Right forelimb (tissue), 1 donor: Measurements from ENCODE around the gene INF2.

Experiments used
- DNase-seq: peaks from one replicate; pipeline ENCODE4 v3.0.0-alpha.2; 2018

The INF2 gene

DNA sequence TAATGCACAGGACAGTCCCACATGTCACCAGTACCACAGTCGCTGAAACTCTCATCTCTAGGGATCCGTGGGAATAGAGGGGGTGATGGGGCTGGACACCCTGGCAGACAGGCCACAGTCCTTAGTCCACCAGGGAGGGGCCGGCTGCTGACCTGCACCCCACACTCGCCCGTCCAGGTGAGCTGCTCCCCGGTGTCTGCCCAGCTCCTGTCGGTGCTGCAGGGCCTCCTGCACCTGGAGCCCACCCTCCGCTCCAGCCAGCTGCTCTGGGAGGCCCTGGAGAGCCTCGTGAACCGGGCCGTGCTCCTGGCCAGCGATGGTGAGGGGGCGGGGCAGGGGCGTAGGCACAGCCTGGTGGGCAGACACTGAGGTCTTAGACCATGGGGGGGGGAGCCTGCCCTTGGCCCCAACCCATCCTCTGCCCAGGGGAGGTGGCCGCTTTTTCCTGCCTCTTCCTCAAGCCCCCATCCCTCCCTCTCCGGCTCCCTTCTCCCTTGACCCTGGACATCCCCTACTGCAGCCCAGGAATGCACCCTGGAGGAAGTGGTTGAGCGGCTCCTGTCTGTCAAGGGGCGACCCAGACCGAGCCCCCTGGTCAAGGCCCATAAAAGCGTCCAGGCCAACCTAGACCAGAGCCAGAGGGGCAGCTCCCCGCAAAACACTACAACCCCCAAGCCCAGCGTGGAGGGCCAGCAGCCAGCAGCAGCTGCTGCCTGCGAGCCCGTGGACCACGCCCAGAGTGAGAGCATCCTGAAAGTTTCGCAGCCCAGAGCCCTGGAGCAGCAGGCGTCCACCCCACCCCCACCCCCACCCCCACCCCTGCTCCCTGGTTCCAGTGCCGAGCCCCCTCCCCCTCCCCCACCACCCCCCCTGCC lies 17.6 kb downstream of the INF2 start:
- no peak for DNase-seq

DNA sequence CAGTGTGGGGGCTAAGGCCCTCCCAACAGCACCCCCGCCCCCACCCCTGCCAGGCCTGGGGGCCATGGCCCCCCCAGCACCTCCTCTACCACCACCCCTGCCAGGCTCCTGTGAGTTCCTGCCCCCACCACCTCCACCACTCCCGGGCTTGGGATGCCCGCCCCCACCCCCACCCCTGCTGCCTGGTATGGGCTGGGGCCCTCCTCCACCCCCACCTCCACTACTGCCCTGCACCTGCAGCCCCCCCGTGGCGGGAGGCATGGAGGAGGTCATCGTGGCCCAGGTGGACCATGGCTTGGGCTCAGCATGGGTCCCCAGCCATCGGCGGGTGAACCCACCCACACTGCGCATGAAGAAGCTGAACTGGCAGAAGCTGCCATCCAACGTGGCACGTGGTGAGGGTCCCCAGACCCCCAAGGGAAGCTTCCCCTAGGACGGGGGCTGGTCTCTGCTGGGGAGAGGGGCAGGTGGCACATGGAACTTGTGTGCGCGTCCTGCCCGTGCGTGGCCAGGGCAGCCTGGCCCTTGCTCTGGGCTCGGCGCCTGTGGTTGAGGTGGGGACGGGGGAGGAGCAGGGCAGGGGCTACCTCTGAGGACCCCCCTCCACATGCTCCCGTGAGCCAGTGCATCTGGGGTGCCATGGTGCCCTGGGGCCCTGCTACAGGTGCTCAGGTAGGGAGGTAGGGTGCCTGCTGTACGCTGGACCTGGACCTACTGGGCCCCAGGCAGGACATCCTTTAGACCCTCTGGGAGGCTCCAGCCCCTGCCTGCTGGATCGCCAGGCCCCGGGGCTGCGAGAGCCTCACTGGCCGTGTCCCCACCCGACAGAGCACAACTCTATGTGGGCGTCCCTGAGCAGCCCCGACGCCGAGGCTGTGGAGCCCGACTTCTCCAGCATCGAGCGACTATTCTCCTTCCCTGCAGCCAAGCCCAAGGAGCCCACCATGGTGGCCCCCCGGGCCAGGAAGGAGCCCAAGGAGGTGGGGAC lies 18.5 kb downstream of the INF2 start:
- DNase-seq, result no peak

DNA sequence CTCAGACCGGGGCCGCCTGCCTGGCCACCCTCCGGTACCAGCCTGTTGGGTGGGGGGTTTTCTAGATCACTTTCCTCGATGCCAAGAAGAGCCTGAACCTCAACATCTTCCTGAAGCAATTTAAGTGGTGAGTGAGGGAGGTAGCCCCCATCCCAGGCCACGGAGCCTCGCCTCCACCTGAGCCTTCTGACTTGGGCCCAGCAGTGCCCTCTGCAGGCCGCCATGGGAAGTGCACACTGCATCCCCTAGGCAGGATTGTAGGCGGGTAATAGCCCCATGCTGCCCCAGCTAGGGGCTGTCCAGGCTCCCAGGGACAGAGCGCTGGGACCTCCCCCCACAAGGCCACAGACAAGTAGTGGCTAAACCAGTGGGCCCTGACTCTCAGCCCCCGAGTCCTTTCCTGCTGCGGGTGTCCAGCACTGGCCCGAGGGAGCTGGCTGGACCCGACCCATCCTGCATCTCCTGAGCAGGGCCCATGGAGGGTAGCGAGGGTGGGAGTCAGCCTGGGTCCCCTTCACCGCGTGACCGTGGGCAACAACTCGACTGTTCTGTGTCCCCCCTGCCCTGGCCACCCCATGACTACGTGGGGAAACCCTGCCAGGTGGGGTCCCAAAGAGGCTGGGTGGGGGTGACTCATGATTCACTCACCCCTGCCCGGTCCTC lies 19.3 kb downstream of the INF2 start:
- DNase-seq, result peak; percentile 79

DNA sequence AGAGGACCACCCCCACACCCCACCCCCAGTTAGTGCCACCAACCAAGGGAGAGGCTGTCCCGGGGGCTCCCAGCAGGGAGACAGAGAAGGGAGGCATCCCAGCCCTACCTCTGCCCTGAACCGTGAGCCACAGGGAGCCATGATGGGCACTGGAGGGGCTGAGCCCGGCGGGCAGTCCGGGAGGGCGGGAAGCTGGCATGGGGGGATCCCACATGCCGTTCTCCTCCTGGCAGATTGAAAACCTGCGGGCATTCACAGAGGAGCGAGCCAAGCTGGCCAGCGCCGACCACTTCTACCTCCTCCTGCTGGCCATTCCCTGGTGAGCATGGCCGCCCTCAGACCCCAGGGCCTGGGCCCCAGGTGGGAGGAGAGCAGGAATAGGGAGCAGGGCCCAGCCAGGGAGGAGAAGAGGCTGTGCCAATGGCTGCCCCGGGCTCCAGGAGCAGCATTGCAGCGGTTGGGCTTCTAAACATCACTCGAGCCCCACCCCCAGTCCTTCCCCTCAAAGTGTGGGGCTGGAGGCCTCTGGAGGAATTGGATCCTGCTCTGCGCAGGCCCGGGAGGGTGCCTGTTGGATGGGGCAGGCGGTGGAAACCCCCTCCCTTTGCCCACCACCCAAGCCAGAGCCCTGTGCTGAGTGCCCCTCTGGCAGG lies 20.1 kb downstream of the INF2 start:
- DNase-seq, result no peak

DNA sequence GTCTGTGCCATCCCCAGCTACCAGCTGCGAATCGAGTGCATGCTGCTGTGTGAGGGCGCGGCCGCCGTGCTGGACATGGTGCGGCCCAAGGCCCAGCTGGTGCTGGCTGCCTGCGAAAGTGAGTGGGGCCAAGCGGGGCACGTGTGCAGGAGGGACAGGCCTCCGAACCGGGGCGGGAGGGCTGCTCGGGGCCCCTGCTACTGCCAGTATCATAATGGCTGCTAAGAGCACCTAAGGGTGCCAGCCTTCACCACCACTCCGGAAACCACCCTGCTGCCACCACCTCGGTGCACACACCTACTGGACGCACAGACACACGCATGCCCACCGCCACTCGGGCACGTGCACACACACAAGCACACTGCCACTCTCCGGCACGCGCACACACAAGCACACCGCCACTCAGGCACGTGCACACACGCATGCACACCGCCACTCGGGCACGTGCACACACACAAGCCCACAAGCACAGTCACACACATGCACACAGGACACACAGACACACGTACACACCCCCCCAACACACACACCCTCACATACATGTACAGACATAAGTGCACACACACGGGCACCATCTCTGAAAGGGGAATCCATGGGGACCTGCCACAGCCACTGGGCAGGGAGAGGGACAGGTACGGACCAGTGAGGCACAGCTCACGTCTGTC lies 20.8 kb downstream of the INF2 start:
- no peak for DNase-seq

DNA sequence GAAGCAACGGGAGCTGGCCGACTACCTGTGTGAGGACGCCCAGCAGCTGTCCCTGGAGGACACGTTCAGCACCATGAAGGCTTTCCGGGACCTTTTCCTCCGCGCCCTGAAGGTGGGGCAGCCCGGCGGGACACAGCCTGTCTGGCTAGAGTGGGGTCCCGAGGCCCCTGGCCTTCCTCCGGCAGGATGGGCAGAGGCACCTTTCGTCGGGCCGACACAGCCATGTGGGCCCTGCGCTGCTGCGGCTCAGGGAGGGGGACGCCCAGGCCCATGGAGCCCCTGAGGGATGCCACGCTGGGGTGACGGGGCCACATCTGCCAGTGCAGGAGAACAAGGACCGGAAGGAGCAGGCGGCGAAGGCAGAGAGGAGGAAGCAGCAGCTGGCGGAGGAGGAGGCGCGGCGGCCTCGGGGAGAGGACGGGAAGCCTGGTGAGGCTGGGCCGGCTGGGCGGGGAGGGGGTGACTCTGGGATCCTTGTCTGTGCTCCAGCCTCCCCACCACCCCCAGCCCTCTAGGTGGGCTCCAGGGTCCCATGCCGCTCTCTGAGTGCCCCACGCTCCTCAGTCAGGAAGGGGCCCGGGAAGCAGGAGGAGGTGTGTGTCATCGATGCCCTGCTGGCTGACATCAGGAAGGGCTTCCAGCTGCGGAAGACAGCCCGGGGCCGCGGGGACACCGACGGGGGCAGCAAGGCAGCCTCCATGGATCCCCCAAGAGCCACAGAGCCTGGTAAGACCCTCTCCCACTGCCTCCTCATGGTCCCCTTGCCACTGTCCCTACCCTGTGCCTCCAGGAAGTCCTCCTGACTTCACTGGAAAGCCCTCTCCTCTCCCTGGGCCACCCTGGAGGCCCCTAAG lies 23.7 kb downstream of the INF2 start:
- DNase-seq, result no peak

DNA sequence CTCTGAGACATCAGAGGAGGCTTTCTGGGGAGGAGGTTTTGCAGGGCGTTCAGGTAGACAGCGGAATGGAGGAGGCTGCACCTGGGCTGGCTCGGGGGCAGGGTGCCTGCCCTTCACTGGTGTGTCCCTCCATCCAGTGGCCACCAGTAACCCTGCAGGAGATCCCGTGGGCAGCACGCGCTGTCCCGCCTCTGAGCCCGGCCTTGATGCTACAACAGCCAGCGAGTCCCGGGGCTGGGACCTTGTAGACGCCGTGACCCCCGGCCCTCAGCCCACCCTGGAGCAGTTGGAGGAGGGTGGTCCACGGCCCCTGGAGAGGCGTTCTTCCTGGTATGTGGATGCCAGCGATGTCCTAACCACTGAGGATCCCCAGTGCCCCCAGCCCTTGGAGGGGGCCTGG lies 24.6 kb downstream of the INF2 start:
- DNase-seq, result no peak

DNA sequence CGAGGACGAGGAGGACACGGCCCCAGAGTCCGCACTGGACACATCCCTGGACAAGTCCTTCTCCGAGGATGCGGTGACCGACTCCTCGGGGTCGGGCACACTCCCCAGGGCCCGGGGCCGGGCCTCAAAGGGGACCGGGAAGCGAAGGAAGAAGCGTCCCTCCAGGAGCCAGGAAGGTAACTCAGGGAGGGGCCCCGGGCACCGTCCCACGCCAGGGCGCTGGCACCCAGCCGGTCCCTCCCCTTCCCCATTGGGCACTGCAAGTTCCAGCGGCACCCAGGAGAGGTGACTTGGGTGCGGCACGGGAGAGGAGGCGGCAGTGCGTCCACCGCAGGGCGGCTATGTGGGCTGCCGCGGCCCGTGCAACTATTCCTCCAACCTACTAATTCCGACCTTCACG lies 25.3 kb downstream of the INF2 start:
- DNase-seq, result no peak

DNA sequence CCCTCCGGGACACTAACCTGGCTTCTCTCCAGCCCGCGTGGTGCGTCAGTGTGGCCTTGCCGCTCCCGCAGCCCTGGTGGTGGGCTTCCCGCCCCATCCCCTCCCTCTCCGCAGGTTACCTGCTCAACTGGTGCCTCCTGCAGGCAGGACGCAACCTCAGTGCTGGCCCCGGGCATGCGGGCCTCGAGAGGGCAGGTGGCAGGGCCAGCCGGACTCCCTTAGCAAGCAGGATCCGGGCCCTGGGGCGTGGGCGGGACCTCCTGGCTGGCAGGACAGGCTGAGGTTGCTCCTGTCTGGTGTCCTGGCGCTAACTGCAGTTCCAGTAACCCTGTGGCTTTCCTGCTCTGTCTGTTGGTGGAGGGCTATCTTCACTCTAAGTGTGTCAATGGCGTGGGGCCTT lies 26.0 kb downstream of the INF2 start:
- no peak for DNase-seq

DNA sequence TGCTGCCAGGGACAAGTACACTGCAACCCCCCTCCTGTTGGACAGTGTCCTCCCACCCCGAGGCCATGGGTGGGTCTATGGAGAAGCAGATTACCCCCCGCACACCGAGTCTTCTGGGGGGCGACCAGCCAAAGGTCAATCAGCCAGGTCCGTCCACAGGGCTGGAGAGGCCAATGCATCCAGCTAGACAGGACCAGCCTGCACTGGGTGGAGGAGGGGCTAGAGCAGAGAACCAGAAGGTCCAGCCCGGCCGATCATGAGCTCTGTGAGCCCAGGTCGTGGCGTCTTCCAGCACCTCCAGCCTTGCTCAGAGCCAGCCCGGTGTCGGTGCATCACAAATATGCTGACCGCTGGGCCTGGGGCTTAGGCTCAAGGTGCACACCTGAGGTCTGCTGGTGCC lies 26.5 kb downstream of the INF2 start:
- no peak for DNase-seq

DNA sequence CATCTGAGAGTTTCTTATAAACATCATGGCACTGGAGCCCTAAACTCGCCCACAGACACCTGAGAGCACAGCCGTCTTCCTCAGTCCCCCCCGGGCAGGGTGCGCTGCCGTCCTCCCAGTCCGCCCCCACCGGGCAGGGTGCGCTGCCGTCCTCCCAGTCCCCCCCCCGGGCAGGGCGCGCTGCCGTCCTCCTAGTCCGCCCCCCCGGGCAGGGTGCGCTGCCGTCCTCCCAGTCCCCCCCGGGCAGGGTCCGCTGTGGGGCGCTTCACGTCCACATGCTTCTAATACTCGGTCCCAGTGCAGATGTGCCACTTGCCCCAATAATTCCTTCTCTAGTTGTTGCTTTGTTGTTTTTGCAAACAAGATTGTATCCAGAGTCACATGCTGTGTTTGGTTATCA lies 27.7 kb downstream of the INF2 start:
- no peak for DNase-seq

DNA sequence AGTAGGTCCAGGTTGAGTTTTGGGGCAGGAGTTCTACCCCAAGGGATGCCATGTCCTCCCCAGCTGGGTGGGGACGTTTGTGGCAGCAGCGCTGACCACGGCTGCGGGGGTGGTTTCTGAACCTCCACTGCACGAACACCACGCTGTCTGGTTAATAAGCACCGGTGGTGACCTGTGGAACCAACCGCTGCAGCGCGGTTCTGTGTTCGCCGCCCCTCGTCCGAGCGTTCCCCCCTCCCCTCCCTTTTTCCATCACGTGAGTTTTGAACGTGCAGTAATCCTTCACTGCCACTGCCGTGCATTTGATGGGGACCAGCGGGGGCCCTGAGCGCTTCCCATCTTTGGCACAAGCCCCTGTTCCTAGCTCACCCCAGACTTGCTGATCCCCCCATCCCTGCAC lies 28.2 kb downstream of the INF2 start:
- no peak for DNase-seq

DNA sequence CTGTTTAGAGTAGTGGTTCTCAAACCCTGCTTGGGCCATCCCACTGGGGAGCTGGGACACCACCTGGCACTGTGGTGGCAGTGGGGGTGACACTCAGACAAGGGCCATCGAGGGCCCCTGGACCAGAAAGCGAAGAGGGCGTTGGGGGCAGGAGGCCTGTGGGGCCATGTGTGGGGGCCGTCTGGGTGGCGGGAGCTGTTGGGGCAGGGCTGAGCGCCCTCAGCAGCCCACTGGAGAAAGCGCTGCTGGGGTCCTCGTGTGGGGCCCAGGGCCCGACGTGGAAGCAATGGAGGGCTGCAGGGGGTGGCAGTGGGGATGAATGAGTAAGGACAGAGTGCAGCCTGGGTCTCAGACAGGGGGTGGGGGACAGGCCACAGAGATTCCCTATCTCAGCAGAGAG lies 28.7 kb downstream of the INF2 start:
- DNase-seq, result no peak

DNA sequence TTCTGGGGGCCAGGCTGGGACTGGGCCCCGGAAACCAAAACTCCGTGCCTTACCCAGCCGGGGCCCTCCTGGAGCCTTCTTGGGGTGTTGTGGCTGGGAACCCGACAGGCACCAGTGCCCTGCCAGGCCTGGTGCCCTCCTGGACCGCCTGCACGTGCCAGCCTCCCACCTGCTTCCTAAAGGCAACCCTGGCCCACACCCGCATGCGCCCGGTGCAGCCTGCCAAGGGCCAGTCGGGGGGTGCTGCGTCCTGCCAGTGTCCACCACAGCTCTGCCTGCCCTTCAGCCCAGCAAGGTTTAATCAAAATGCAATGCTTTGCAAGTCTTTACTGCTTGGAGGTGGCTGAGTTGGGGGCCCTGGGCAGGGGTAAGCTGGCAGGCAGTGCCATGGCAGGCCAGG lies 29.5 kb downstream of the INF2 start:
- no peak for DNase-seq

DNA sequence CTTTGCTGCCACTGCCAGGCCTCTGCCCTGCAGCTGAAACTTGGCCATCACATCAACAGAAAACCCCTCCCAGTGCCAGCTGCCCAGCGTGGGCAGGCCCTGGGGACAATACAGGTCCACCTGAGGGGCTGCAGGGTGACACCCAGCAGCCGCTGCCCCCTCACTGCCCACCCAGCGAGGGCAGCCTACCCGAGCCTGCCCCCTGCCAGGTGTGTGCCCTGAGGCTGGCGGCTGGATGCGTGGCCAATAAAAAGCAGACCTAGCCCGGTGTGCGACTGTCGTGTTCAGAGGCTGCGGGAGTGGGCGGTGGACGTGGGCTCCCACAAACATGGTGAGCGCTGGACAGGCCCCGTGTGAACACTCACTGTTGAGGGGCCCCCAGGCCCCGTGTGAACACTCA lies 29.9 kb downstream of the INF2 start:
- DNase-seq, result no peak

DNA sequence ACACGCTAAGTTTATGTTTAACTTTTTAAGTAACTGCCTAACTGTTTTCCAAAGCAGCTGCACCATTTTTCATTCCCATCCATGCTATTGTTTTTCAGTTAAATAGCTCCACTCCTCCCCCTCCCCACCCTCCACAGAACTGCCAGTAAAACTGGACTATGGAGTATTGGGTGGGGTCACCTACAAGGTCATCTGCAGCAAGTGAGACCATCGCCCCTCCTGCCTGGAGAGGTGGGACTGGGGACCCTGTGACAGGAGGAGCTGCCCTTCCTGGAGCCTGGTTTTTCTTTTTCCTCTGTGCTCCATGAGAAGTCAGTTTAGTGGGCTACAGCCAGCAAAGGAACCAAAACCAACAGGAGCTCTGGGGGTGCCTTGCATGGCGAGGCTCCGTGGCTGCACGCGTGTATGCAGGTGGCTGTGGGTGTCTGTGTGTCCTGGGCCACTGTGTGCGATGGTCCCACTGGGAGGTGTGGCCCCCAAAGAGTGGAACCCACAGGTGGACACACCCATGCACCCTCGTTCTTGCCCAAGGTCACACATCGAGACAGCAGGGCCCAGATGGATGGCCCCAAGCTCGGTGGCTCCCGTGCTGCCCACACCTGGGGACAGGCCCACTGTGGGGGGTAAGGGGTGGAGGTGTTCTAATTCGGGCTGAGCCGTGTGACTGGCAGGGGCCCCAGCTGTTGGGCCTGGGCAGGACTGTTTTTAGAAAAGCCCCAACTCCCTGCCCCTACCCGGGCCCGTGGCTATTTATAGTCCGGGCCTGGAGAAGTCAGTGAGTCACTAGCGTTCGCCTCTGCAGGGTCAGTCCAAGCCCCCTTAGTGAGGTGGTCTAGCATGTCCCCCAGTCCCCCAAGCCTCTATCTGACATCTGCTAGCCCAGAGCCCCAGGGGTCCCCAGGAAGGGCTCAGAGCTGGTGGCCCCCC lies 32.4 kb downstream of the INF2 start:
- DNase-seq, result no peak

DNA sequence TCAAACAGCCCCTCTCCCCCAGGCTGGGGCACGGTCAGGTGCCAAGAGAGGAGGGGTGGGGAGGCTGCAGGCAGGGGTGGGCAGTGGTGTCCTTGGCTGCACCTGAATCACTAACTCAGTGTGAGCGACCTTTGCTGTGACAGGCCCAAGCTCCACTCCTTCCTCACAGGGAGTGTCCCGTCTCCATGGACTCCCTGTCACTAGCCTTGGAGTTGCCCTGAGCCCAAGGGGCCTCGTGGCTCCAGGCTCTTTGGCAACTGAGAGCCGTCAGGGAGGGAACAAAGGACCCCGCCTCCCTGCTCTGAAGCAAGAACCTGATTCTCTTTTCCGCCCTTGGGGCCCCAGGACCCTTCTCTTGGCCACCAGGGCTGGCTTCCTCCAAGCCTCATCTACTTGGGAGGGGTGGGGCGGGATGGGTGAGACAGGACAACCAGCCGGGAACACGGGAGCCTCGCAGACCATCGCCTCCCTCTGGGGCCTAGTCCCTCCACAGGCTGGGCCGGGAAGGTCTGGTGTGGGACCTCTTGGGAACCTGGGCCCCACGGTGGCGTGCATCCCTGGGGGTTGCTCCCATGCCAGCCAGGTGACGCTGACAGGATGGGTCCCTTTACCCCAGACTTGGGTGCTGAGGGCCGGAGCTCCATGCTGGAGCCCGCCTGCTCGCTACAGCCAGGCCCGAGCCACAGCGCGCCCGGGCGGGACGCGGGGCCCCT lies 33.7 kb downstream of the INF2 start:
- no peak for DNase-seq

DNA sequence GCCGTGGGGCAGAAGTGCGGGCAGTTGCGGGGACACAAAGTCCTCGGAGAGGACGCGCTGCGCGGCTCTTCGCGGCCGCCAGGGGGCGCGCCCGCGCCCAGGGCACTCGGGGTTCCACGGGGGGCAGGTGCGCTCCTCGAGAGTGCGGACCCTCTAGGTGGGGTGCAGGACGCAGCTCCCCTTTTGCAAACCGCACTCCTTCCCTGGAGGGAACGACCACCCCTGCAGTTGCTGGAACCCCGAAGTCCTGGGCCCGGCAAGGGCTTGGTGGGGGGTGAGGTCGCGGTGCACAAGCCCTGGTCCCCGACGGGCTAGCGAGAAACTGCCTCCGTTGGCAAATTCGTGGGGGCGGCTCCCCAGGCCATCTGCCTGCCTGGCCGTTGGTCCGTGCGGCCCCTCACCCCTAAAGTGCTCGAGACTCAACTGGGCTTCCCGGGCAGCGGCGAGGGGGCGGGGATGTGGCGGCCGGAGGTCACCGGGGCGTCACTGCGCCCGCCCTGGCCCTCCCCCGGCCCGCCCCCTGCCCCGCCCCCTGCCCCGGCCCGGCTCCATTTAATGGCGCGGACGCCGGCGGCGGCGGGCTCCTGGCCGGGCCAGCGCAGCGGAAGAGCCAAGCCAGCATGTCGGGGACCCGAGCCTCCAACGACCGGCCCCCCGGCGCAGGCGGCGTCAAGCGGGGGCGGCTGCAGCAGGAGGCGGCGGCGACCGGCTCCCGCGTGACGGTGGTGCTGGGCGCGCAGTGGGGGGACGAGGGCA lies 34.4 kb downstream of the INF2 start, which contains the start of gene ADSS1:
Gene ADSS1, plus strand, starts transcription at position 579 of the 756 bp plus-strand sequence. Its CDS starts 42 bp downstream, at position 621.
- peak; percentile 75 for DNase-seq
